GM12892 (cell line): Measurements from ENCODE around the gene DDN.

ENCODE experiments used
- POLR2A ChIP-seq: IDR thresholded peaks from 2 replicates; pipeline ENCODE4 v1.6.1; 2011; ENCODE audit warnings: low read depth, low read length, control low read depth
- TAF1 ChIP-seq: IDR thresholded peaks from 2 replicates; pipeline ENCODE4 v1.6.1; 2011; ENCODE audit warnings: low read depth, mild to moderate bottlenecking, control low read depth, low read length, borderline replicate concordance

GRCh38 chr12:49032276-49032675, 33.1 kb upstream of the DDN start:
- TF ChIP-seq POLR2A (no peak), TAF1 (no peak)
